HG03103 (cell line): ENCODE results near the gene SEC22C.
A peak's percentile ranks its signal among the peaks of the same experiment; 100 is the strongest.
"Not testable (repeated sequence)": the region's sequence is repeated elsewhere in the genome, so short reads cannot be mapped to it uniquely, and the experiment has no call there.

Source experiments
- ATAC-seq: cut with Tn5 transposase; IDR thresholded peaks from one replicate; pipeline ENCODE4 v1.9.1; 2021; ENCODE audit warnings: low read depth; ENCODE audit not compliant: unreplicated experiment

The SEC22C gene

GRCh38 chr3:42582474-42583070, 805 bp upstream of the SEC22C start:
- ATAC-seq: no peak

DNA sequence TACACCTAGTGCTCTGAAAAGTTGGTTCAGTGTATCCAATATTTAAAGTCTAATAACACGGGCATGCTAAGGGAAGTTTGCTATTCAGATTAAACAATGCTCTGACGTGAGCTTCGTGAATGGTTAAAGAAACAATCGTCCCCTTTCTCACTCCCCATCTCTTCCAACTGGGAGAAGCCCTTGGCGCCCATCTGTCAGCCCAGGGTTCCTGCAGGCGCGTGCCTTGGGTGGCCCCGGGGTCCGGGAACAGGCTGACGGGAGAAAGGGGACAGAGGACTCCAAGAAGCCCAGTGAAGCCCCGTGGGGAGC, 413 bp downstream of the SEC22C start:
- ATAC-seq: no peak

DNA sequence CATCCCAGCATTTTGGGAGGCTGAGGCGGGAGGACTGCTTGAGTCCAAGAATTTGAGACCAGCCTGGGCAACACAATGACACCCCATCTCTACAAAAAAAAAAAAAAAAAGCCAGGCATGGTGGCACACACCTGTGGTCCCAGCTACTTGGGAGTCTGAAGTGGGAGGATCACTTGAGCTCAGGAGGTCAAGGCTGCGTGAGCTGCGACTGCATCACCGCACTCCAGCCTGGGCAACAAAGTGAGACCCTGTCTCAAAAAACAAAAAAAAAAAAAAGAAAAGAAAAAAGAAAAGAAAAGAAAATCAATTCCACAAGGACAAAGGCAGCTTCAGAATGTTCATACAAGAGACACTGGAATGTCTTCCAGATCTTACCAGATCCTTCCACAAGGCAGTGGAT, 2.4 kb downstream of the SEC22C start:
- not testable (repeated sequence) for ATAC-seq

DNA sequence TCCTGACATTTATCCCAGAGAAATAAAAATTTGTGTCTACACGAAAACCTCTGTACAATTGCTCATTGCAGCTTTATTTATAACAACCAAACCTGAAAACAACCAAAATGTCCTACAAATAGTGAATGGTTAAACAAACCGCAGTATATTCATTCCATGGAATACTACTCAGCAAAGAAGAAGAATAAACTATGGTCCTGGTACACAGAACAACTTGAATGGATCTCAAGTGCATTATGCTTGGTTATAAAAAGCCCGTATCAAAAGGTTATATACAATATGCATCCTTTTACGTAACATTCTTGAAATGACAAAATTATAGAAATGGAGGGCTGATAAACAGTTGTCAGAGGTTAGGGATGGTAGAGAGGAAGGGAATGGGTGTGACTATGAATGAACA, 3.7 kb downstream of the SEC22C start:
- ATAC-seq: no peak

GRCh38 chr3:42575137-42575741, 6.5 kb downstream of the SEC22C start:
- ATAC-seq: no peak

GRCh38 chr3:42572278-42572677, 9.5 kb downstream of the SEC22C start:
- no peak for ATAC-seq

GRCh38 chr3:42569593-42570142, 12.1 kb downstream of the SEC22C start:
- ATAC-seq: no peak

- ATAC-seq: no peak
Measured at GRCh38 chr3:42562047-42562907, 19.5 kb downstream of the SEC22C start.

GRCh38 chr3:42557854-42558253, 23.9 kb downstream of the SEC22C start:
- ATAC-seq: no peak

- not testable (repeated sequence) for ATAC-seq
Measured at GRCh38 chr3:42556817-42557216, 24.9 kb downstream of the SEC22C start.

GRCh38 chr3:42556089-42556632, 25.6 kb downstream of the SEC22C start:
- peak; percentile 73 for ATAC-seq

- no peak for ATAC-seq
Measured at GRCh38 chr3:42552830-42553229, 28.9 kb downstream of the SEC22C start.

DNA sequence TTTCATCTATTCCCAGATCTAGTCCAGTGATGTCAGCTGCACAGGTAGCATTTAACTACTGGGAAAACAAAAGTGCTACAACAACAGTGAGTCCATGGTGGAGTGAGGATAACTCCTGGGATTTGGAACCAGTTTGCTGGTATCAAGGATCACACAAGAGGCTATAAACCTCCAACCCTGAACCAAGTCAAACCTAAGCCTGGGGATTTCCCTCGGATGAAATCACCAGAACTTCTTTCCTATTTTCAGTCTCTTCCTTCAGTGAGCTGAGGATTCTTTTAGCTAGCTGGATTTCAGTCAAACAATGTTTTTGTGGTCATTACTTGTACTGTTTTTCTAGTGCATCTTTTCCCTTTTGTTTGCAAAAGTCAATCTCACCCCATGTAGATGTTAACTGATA, 31.5 kb downstream of the SEC22C start:
- ATAC-seq: no peak

DNA sequence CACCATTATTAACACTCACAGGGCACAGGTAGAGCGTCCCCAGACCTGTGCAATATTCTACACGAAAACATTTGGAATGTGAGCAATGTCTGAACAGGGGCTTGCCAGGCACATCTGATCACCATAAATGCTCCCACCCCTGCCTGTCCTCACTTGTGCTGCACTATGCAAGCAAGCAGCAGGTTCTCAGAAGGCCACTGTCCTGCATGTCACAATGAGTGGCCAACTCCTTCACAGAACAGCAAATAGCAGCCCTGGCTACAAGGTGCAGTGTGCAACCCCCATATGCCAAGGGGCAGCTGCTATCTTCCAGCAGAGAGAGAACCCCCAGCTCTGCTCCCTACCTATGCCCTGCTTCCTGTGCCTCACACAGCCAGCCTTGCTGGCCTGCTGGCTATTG, 32.6 kb downstream of the SEC22C start:
- no peak for ATAC-seq

- ATAC-seq: no peak
Measured at GRCh38 chr3:42547401-42547945, 34.3 kb downstream of the SEC22C start.

DNA sequence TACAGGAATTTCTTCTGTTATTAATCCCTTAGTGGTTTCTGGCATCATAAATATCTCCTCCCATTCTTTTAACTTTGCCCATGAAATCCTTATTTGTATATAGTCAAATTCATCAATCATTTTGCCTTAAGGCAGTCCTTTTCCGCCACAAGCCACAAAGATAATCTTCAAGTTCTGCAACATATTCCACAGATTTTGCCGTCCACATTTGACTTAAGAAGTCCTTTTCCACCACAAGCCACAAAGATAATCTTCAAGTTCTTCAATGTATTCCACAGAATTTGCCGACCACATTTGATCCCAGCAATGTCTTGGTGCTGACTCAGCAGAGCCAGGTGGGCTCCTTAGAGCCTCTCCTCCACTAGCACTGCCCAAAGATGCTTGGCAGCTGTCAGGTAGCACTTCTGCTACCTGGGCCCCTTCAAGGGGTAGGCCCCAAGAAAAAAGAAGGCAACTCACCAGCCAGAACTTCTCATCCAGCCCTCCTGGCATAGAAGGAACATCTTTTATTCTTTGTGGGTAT, 35.0 kb downstream of the SEC22C start:
- ATAC-seq: no peak

DNA sequence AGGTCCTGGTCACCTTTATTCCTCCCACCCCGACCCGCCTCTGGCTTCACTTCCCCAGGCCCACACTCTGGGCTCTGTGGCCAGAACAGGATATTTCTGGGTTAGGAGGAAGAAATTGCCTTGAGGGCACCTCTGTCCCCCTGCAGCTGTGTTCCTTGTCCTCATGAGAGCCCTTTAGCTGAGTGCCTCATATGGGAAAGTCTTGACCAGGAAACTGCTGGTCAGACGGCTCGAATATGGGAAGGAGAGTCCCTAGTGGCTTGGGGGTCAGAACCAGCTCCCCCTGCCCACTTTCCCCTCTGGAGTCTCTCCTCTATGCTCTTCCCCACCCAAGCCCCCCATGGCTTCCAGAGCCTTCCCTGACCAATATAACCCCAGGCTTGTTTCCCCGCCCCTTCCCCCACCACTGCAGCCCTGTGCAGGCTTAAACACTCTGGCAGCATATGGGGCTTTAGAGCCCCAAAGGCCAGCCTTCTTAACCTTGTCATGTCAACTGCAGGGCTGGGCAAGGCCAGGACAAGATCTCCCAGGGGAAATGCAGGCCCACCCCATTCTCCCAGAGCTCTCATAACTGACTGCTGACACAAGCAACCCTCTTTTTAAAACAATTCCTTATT, 36.4 kb downstream of the SEC22C start:
- no peak for ATAC-seq

- ATAC-seq: no peak
Measured at GRCh38 chr3:42544492-42545283, 37.1 kb downstream of the SEC22C start.

DNA sequence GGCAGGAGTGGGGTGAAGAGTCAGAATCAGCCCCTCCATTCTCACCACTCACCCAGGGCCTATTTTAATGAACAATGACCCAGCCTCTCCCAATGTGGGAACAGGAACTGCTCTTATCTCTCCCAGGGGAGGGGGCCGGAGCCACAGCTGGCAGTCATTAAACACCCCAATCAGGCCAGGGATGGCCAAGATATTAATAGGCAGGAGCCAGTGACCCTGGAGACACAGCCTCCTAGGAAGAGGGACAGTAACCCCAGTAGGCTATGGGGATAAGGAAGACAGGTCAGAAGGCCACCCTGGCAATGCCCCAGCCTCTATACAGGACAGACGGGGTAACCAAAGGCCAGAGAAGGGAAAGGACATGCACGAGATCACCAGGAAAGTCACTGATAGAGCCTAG, 40.7 kb downstream of the SEC22C start:
- ATAC-seq: no peak
